TTC549 (cell line): ENCODE data around the gene GTF2IRD1.
"Not testable (repeated sequence)": the region's sequence is repeated elsewhere in the genome, so short reads cannot be mapped to it uniquely, and the experiment has no call there.

Source experiments
- FAIRE-seq: peaks from 2 replicates; lab custom pipeline; 2012; peaks lifted over from hg19 to GRCh38; lab: Jason Lieb, UNC

GTF2IRD1 gene

DNA sequence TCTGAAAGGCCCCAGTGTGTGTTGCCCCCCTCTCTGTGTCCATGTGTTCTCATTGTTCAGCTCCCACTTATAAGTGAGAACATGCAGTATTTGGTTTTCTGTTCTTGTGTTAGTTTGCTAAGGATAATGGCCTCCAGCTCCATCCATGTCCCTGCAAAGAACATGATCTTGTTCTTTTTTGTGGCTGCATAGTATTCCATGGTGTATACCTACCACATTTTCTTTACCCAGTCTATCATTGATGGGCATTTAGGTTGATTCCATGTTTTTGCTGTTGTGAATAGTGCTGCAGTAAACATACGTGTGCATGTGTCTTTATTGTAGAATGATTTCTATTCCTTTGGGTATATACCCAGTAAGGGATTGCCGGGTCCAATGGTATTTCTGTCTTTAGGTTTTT is 37.8 kb downstream of the GTF2IRD1 start:
- FAIRE-seq, result not testable (repeated sequence)

- FAIRE-seq, result no peak
Observed at GRCh38 chr7:74493295-74493694, 39.6 kb downstream of the GTF2IRD1 start.

DNA sequence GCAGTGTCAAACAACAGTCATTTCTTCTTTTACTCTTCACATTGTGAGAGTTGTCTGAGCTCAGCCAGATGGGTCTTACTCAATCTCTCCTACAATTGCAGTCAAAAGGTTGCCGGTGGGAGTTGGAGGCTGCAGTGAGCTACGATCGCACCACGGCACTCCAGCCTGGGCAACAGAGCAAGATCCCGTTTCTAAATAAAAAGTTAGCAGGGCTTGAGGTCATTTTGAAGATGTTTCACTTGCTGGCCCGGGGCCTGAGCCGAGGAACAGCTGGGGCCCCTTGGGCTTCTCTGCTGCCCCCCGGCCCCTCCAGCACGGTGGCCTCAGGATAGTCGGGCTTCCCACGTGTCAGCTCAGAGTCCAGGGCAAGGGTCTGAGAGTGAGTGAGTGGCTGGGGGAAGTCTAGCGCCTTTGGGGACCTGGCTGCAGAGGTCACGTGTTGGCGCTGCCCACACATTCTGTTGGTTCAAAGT is 40.4 kb downstream of the GTF2IRD1 start:
- no peak for FAIRE-seq

DNA sequence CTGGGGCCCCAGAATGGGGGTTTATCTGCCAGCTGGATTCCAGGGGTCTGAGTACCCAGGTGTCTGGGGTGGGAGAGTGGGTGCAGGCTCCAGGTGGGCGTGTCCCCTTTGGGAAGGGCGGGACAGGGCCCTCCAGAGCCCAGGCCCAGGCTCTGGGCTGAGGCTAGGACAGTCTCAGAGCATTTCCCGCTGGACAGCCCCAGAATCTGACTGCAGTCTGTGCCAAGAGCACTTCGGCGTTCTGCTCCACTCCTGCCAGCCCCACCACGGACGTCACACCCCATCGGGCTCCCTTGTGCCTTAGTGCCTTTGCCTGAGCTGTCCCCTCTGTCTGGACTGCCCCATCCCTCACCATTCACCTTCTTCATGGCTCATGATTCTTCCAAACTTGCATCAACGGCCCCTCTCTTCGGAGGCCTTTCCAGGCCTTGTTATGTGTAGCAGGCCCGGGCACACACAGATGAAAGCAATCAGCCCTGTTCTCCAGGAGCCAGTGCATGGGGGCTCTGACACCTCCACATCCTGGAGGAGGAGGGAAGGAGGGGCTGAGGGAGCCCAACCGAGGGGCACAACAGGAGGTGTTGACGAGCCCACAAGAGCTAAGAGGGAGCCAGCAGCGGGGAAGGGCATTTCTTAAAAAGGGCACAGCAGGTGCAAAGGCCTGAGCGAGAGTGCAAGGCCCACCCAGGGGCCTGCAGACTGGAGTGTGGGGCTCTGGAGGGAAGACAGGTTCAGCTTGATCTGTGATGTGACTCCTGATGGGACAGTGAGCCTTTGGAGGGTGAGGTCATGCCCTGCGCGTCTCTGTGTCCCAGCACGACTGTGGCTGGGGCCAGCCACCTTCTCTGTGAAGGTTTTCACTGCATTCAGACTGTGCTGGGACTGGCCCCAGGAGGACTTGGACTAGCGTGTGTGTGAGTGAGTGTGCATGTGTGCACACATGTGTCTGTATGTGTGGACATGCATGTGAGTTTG is 41.7 kb downstream of the GTF2IRD1 start:
- no peak for FAIRE-seq

GRCh38 chr7:74496272-74496671 is 42.6 kb downstream of the GTF2IRD1 start:
- no peak for FAIRE-seq

GRCh38 chr7:74496773-74497172 is 43.1 kb downstream of the GTF2IRD1 start:
- not testable (repeated sequence) for FAIRE-seq

- no peak for FAIRE-seq
Observed at GRCh38 chr7:74498354-74498753, 44.6 kb downstream of the GTF2IRD1 start.

DNA sequence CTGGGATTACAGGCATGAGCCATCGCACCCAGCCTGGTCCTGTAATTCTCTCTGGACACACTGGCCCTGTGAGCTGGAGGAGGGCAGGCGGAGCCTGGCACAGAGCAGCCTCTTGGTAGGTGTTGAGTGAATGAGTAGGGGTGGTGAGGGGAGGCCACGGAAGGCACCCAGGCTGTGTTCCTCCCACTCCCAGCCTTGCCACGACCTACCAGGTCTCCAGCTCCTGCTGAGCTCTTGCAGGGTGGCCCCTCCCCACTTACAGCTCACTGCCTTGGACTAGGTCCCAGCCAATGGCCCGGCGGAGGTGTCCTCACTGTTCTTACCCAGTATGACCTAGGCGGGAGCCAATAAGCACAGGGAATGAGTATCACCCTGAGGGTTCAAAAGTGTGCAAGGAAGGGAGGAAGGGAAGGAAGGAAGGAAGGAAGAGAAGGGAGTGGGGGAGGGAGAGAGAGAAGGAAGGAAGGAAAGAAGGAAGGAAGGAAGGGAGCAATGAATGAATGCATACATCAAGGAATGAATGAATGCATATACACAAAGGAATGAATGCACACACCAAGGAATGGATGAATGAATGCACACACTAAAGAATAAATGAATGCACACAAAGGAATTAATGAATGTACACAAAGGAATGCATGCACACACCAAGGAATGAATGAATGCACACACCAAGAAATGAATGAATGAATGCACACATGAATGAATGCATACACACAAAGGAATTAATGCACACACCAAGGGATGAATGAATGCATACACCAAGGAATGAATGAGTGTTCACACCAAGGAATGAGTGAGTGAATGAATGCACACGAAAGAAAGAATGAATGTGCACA is 45.5 kb downstream of the GTF2IRD1 start:
- FAIRE-seq, result no peak

DNA sequence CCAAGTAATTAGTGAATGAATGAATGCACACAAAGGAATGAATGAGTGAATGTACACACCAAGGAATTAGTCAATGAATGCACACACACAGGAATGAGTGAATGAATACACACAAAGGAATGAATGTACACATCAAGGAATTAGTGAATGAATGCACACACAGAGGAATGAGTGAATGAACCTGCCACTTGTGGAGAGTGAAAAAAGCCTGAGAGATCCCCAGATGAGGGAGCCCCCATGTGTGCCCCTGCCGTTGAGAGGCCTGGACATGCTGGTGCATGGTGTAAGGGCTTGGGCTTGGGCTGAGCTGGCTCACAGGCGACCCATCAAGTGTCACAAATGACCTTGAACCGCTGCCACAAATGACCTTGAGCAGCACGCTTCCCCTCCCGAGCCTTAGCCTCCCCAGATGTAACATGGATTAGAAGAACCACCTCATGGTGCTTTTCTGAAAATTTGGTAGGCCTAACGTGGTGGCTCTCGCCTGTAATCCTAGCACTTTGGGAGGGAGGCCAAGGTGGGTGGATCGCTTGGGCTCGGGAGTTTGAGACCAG is 46.2 kb downstream of the GTF2IRD1 start:
- no peak for FAIRE-seq

DNA sequence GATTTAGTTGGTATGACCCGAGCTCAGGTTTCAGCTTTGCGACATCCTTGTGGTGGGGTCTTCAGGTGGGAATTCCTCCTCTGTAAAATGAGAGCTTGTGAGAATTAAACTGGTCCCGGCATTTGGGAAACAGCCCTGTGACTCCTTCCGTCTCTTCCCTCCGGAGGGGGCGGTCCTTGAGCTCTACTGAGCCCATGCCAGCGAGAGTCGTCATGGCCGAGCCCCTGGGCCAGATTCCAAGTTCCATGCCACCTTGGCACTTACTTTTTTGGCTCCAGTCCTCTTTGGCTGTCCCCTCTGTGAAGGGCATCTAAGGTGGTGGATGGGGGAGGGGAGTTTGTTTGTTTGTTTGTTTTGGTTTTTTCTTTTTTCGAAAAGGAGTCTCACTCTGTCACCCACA is 47.6 kb downstream of the GTF2IRD1 start:
- no peak for FAIRE-seq

GRCh38 chr7:74502216-74502891 is 48.6 kb downstream of the GTF2IRD1 start:
- FAIRE-seq, result no peak

DNA sequence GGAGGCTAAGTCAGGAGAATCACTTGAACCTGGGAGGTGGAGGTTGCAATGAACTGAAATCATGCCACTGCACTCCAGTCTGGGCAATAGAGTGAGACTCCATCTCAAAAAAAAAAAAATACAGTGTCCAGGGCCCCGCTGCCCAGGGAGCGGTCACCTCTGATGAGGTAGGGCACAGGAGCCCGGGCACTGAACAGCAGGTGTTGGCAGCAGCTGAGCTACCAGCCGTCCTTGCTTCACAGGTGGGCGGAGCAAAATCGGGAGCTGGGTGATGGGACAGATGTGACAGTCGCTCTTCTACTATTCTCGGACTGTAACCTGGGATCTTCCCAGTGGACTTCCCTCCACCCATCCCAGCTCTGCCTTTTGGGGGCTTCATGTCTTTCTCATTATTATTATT is 49.4 kb downstream of the GTF2IRD1 start:
- FAIRE-seq, result no peak

DNA sequence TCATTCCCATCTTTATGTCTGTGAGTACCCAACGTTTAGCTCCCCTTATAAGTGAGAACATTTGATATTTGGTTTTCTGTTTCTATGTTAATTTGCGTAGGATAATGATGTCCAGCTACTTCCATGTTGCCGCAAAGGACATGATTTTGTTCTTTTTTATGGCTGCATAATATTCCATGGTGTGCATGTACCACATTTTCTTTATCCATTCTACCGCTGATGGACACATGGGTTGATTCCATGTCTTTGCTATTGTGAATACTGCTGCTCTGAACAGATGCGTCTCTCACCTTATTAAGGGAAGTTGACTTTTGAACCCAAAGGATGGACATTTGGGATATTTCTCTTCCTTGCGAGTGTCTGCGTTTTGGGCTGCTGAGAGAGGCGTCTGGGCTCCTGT is 50.2 kb downstream of the GTF2IRD1 start:
- no peak for FAIRE-seq

DNA sequence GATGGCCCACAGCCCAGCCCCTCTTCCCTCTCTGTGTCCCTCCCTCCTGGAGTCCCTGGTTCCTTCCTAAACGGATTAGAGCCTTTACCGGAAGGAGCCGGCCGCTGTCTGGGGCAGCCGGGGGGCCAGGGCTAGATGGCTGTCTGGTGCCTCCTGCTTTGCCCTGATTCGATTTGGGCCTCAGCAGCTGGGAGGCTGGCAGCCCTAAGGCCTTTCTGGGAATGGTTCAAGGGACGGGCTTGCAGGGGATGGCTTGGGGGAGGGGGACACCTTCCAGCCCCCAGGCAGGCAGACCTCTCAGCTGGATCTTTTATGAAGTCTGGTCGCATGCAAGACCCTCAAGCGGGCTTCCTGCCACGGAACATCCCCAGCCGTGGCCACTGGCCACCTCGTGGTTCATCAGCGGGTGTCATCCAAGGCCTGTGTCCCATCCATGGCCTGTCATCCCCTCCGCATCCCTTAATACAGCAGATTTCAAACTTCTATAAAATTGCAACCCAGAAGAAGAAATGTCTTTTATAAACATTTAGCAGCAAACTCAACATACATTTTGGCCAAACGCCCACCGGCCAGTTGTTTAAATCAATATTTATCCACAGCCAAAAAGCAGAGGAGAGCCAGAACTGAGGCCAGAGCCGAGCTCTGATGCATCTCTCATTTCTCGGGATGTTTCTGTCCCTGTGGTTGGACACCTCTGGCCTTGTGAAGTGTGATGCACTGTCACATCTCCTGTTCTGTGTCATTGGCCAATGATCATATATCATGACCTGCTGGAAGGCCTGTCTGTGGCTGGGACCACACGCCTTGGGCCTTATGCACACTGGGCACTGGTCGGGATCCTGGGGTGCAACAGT is 52.0 kb downstream of the GTF2IRD1 start:
- FAIRE-seq, result no peak

- no peak for FAIRE-seq
Observed at GRCh38 chr7:74506325-74506724, 52.6 kb downstream of the GTF2IRD1 start.

DNA sequence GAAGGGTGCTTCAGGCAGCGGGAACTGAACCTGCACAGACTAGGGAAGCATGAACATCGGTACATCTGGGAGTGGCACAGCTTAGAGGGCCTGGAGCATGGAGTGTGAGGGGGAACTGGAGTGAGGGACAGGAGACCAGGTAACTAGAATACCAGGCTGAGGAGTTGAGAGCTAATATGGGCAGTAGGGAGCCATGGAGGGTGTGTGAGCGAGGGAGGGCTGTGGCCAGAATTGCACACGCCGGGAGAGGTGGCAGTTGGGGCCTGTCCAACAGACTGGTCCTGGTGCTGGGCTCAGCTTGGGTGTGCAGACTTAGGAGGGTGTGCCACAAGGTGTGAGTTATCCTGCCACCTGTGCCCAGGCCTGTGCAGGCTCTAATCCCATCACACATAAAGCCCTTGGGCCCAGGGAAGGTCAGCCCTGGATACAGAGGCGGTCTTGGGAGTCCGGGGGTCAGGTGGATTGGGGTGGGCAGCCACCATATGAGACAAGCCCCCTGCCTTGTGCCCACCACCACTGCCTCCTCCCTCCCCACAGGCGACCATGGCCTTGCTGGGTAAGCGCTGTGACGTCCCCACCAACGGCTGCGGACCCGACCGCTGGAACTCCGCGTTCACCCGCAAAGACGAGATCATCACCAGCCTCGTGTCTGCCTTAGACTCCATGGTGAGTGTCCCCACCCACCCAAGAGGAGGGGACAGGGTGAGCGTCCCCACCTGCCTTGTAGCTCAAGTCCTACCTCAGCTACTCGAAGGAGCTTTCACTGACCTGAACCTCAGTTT is 54.0 kb downstream of the GTF2IRD1 start:
- no peak for FAIRE-seq

DNA sequence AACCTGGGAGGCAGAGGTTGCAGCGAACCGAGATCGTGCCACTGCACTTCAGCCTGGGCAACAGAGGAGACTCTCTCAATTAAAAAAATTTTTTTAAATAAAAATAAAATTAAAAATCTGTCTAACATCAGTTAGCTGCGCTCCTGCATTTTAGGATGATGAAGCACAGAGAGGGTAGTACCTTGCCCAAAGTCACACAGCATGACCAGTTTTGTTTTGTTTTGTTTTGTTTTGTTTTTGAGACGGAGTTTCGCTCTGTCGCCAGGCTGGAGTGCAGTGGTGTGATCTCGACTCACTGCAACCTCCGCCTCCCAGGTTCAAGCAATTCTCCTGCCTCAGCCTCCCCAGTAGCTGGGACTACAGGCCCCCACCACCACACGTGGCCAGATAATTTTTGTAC is 55.7 kb downstream of the GTF2IRD1 start:
- not testable (repeated sequence) for FAIRE-seq

DNA sequence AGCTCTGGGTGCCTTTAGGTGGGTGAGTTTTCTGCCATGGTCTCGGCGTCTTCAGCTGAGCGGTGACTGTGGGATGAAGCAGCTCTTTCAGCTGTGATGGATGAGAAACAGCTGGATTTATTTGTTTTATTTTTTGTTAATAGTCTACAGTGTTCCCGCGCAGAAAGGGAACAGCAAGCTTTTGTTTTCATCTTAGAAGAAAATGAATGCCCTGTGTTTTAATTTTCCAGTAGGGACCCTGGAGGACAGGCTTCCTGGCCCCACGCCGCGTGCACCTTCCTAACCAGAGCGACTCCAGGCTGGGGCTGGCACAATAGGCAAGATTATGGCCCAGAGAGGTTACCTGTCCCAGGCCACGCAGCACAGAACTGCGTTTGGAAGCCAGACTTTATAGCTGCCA is 57.6 kb downstream of the GTF2IRD1 start:
- no peak for FAIRE-seq

DNA sequence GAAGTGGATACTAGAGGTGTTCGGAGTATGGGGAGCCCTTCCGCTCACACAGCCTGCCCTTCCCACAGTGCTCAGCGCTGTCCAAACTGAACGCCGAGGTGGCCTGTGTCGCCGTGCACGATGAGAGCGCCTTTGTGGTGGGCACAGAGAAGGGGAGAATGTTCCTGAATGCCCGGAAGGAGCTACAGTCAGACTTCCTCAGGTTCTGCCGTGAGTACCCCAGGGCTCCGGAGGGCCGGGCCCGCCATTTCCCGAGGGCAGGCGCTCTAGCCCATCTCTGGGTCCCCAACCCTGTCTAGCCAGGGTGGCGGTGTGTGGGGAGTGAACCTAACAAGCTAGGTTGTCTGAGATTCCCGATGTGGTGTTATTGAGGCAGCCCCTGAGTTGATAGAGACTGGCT is 59.1 kb downstream of the GTF2IRD1 start:
- no peak for FAIRE-seq

DNA sequence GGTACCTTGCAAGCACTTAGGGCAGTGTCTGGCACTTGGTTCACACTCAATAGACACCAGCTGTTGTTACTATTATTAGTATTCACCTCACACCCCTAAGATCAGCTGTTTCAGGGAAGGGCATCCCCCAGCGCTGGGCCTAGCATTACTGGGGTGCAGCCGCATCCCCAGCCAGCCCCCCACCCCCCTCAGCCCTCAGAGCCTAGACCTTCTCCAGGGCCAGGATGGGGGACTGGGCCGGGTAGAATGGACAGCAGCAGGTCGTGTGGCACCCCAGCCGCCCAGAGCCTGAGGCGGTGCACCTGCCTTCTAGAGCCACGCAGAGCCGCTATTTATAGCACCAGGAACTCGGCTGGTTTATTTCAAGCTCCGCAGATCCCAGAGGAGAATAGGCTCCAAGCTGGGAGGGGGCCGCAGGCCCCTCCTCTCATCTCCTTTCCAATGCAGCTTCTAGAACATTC is 60.5 kb downstream of the GTF2IRD1 start:
- no peak for FAIRE-seq
